HG02588 (cell line): ENCODE measurements around the gene IL1RL1.

Experiments
- ATAC-seq: cut with Tn5 transposase; IDR thresholded peaks from one replicate; pipeline ENCODE4 v1.9.1; 2021; ENCODE audit warnings: mild to moderate bottlenecking, moderate library complexity; ENCODE audit not compliant: unreplicated experiment

Gene IL1RL1

DNA sequence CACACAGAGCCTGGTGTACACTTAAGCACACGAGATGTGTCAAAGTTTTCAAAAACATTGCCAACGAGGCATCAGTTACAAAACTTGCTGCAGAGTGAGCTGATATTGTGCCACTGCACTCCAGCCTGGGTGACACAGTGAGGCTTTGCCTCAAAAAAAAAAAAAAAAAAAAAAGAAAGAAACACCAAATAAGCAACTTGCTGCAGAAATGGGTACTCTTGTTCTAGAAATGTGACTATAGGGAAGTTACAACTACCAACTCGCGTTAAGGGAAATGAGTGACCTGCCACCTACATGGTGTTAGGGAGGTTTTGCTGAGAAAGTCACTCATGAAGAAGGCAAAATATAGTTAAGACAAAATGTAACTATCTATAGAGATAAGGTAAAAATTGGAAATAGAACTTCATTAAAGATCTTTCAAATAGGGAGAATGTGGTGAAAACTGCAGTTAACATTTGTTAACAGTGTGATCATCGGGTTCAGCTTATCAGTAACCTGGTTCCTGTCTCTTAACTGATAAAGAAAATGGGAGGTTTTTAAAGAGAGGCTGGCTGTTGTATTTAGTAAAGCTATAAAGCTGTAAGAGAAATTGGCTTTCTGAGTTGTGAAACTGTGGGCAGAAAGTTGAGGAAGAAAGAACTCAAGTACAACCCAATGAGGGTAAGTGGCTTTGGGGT lies at the start of gene IL1RL1:
Gene IL1RL1, plus strand, starts transcription at position 600 of the 677 bp plus-strand sequence. CDS start 26,702 bp downstream, outside the sequence.
- ATAC-seq = no peak

DNA sequence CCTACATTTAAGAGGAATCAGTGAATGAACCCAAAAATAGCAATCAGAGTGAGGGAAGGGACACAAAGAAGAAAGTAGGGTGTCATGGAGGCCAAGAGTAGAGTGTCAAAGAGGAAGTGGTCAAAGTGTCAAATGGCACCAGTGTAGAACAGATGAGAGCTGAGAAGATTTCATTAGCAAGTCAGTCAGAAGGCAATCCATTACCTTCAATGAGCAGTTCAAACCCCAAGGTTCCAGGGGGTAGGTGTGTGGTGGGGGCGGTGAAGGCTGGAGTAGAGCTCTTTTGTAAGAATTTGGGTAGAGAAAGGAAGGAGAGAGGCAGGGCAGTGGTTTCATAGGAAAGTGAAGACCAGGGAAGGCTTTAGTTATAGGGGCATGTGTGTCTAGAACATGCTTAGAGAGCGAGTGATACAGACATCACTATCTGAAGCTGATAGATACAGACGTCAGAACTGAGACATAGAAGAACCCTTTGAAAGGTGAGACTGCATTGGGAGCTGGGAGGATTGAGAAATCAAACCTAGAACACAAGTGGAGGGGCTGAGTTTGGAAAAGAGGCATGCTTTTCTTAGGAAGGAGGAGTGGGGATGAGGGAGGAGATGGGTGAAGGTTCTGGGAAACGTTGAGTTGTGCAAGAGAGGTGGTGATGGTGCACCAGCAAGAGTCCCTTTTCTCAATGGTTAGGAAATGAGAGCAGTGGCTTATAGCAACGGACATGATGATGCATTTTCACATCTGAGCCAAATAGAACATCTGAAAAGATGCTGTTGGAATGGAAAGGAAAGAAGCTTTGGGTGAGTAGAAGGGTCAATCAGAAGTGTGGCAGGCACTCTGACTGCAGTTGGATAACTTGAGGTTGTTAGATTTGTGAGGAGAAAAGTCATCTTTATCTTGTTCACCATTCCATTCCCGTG lies 48.9 kb upstream of the IL1RL1 start:
- no peak for ATAC-seq

DNA sequence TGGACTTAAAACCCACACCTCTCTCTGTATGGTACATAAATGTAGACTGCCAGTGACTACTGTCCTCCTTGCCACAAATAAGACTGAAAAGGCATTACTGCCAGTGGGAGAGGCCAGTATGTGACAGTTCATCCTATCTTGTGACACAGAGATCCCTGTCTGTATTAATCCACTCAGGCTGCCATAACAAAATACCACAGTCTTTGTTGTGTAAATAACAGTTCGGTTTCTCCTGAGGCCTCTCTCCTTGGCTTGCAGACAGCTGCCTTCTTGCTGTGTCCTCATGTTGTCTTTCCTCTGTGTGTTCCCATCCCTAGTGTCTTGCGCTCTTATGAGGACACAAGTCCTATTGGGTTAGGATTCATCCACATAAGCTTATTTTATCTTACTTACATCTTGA lies 46.4 kb upstream of the IL1RL1 start:
- no peak for ATAC-seq

DNA sequence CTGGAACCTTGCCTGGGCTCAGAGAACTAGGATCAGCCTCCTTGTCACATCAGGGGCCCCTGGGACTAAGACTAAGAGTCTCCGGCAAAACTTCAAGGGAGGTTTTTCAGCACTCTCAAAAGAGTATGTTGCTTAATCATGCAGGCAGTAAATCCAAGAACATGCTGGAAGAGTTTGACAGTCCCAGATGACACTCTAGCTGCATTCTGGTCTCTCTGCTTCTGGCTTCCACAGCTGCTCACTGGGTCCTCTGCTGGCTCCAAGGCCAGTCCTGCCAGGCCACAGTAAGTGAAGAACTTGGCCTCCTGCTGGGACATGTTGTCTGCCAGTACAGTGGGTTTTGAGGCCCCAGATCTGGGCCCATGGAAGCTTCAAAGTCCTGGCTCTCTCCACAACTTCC lies 45.2 kb upstream of the IL1RL1 start:
- ATAC-seq = no peak

DNA sequence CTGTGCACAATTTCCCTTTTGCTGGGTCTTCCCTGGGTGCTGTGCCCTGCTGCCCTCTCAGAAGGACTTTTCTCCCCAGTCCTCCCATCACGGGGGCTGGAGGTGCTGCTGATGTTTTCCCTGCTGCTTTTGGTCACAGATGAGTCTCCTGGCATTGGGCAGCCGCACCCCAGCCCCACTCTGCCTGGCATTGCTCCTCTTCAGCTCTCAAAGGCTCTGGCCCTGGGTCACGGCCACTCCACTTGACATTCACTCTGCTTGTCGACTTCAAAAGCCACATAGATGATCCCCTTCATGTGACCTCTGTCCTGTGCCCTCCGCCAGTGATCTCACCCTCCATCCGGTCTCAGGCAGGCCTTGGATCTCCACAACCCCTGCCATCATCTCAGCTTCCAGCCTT lies 43.6 kb upstream of the IL1RL1 start:
- no peak for ATAC-seq

DNA sequence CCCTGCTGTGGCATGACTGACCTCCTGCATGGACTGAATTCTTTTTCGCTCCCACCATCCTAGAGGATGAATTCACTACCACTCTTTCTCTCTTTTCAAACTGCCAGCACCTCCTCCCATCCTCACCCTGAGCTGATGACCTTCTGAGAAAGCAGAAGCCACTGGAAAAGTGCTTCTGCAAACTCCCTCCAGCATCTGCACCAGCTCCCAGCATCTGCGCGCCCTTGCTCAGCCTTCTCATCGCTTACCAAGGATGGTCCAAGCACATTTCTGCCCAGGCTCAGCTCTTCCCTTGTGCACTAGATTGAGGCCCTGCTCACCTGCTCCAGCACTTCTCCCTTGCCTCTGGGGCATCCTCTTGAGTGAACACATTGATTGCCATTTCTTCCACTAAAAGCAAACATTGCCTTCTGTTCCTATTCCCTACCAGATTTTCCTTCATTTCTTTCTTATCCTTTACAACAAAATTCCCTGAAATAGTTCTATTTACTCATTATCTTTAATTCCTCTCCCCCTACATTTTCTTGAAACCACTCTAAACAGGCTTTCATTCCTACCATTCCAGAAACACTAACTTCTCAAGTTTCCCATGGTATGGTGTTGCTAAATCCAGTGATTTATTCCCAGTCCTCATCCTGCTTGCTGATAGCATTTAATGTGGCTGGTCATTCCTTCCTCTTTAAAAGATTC lies 42.7 kb upstream of the IL1RL1 start:
- ATAC-seq = no peak

DNA sequence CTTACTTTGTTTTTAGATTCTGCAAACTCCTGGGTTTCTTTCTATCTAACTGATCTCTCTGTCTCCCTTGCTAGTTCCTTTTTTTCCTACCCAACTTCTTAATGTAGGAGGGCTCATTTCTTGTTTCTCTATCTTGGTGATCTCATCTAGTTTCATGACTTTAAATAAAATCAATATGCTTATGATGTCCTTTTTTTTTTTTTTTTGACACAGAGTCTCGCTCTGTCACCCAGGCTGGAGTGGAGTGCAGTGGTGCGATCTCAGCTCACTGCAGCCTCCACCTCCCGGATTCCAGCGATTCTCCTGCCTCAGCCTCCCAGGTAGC lies 42.2 kb upstream of the IL1RL1 start:
- no peak for ATAC-seq

DNA sequence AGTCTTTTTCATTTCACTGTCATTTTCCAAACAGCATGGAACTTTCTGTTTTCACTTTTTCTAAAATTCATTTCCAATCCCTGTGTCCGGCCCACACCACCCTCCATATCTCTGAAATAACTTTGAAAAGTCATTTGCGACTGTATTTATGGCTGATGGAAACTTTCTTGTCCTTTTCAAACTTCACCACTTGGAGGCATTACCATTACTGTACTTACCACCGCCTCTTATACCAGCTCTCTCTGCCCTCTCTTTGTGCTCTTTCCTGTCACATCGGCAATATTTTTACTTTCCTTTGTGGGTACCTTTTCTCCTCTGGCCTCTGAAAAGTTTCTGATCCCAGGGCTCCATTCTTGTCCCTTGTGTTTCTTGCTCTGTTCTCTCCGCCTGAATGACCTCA lies 39.5 kb upstream of the IL1RL1 start:
- no peak for ATAC-seq

DNA sequence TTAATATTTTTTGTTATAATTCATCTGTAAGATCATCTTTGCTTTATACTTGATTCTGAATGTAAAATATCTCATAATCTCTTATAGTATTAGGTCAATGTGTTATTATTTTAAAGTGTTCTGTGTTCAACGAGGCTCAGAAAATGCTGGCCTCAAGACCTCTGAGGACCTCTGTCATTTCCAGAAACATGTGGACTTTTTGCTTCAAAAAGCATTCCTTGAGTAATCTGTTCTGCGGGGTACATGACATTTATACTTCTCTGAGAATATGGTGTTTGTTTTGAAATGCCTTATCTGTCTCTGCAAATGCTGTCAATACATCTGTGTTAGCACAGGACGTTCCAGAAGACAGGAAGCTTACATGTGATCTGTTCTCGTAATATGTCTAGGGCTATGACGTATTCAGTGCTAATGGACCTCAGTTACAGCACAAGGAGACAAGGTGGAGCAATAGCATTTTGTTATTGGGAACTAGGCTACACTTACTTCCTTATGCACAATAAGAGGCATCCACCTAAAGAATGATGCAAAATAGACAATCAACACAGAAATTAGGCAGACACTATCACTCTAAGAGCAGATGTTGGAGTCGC lies 37.6 kb upstream of the IL1RL1 start:
- no peak for ATAC-seq

DNA sequence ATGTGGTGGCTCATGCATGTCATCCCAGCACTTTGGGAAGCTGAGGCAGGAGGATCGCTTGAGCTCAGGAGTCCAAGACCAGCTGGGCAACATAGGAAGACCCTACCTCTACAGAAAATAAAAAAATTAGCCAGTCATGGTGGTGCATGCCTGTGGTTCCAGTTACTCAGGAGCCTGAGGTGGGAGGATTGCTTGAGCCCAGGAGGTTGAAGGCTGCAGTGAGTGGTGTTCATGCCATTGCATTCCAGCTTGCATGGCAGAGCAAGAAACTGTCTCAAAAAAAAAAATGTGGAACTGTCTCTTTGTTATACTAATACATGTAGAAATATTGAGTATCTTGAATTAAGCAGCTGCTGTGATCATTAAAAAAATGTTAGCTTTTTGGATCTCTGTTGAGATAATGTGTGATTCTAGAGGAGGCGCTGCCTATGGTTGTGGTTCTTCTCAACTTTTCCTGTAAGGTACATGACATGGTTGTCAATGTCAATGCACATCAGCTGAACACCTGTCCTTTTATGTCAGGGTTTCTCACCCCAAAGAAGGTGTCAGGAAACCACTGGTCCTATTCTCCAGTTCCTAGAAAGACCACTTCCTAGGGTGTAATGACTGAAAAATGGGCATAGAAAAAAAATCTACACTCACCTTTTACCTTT lies 34.7 kb upstream of the IL1RL1 start:
- no peak for ATAC-seq

DNA sequence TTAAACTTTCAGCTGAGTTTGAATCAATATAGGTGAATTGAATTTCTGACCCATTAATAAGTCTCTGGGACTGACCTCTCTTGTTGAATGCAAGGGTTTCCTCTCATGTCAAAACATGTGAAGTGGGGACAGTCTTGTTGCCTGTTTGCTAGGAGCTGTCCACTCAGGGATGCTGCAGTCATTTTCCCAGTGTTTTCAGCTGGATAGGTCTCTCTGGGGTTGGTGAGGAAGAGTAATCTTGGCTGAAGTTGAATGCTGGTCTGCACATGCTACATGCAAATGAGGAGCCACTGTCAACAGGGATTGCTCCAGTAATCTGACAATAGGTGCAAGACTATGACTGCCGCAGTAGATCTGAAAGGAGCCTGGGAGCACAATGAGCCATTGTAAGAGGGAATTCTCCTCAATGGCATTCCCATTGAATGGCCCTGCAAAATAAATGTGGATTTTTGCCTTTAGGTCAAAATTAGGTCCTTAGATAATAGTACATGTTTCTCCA lies 34.1 kb upstream of the IL1RL1 start:
- ATAC-seq = no peak

DNA sequence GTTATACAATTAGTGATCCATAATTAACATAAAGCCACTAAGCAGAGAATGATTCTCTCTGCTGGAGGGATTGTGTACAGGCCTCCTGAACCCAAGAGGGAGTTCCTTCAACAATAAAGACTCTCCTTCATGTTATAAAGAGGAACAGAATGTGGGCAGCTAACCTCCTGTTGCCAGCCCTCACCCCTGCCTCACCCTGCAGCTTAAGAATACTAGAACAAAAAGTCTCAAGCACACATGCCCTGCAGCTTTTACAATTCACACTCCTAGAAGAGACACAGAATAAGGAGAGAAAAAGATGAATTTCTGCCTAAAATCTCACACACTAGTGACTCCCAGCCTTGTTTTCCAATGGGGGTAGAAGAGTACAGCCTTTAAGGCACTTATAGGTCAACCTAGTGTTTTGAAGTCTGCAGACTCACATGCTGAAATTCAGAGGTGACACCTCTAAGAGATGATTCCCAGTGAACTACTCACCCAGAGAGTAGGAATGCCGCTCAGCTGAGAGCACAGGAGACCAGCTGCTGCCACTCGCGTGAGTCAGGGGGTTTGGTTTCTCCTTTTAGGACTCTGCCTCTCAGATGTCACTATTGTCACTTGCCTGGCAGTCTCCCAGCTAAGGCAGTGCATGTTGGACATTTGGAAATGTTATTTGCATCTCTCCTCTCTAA lies 32.5 kb upstream of the IL1RL1 start:
- no peak for ATAC-seq

DNA sequence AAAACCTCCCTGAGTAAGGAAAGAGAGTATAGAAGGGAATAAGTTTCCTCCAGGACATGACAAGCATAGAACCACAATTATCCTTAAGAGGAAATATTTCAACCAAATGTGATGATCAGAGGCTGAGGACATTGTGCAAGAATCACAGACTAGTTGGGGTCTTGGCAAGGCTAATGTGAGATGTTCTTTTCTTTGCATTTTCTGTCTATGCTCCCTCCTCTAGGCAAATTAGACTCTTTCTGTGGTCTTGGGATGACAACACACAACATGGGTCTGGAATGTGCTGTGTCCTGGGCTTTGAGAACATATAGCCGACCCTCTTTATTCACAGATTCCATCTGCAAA lies 32.0 kb upstream of the IL1RL1 start:
- ATAC-seq = no peak

DNA sequence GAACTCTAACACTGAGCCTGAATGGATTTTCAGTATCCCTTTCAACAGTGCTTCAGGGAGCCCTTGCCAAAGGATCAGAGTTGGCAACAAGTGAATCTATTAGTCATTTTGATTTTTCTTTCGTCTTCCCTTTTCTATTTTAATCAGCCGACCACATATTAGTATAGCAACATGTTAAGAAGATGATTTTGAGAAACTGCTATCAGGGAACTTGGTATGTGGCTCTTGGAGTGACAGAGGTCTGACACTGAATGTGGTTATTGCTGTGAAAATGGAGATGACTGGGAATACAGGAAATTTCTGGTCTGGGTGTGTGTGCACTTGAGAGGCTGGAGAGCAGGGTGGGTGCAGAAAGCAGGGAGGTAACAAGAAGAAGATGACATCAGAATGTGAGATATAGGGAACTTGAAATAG lies 28.7 kb upstream of the IL1RL1 start:
- ATAC-seq = no peak

DNA sequence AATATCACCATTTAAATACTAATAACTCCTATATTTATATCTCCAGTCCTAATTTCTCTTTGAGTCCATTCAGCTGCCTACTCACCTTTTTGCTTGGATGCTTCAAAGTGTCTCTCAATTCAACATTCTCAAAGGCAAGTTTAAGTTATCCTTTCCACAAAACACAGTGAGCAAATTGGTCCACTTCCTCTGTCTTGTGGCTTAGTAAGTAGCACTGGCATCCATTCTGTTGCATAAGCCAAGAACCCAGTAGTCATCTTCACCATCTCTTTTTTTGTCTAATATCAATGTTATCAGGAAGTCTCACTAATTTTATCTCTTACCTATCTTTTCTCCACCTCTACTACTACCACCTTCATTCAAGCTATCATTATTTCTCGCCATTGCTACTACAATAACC lies 27.4 kb upstream of the IL1RL1 start:
- no peak for ATAC-seq

DNA sequence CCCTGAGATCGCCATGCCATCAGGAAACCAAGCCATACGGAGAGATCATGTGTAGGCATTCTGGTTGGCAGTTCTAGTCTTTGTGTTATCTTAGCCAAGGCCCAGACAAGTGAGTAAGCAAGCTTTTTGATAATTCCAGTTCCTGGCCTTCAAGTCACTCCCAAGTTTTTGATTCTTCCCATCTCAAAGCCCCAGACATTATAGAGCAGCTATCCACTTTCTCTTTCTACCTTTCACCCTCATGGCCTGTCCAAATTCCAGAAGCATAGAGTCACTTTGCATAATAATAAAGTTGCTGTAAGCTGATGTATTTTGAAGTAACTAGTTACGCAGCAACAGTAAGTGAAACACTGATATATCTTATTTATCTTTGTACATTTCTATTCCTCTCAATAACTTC lies 26.8 kb upstream of the IL1RL1 start:
- ATAC-seq = no peak

DNA sequence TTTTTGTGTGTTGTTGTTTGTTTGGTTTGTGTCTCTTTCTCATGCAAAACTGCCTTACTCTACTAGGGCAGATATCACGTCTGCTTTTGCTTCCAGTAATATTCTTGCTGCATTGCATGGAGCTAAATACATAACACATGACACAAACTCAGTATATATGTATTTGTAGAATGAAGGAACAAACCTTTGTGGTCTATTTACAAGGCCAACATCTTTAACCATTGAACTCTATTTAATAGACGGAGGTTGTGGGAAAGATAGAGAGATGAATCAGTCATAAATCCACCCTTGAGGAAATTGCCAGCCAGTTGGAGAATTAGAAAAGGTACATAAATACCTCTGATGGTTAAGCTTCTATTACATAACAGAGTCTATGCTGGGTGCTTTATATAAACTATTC lies 26.0 kb upstream of the IL1RL1 start:
- ATAC-seq = no peak

DNA sequence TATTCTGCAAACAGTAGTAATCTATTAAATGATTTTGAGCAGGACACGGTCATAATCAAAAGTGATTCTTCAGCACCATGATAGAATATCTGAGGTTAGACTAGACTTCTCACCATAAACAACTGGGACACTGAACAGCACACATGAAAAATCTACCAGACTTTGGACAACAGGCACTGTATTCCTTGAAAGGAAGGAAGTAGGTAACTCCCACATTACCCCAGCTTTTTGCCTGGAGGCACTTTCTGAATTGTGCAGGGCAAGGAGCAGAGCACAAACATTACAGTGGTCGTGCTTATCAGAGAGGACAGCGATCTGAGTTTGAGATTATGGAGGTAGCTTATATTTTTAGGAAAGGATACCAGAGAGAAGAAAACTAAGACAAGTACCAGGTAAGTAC lies 25.3 kb upstream of the IL1RL1 start:
- ATAC-seq = no peak

DNA sequence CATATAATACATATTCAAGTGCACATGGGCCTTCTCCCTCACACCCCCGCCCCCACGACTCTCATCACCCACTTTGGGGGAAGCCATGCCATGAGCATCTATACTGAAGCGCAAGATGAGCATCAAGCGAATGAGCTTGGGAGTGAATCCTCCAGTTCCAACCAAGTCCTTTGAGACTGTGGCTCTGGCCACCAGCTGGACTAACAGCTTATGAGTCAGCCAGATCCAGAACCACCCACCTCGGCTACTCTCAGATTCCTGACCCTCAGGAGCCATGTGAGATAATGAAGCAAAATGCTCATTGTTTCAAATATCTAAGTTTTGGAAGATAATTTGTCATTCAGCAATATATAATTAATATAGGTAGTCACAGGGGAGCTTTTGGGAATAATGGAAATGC lies 22.2 kb upstream of the IL1RL1 start:
- ATAC-seq = no peak

DNA sequence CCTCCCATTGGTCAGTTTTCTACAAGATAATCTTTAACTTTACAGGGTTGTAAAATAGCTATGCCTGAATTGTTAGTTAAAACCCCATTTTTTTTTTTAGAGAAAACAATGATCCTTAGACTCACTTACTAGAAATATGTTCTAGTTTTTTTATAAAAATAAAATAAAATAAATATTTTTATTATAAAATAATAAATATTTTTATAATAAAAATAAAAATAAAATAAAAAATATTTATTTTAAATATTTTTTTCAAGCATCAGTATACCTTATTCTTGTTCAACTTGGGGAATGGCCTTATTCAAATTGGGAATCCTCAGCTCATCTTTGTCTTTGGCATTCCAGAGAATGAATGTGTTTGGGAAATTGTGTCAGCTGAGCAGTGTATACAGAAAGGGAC lies 20.8 kb upstream of the IL1RL1 start:
- ATAC-seq = no peak
